Fibroblast of pulmonary artery (primary cell): Measurements from ENCODE around the gene GCLC.

Source experiments
- DNase-seq: peaks from one replicate; pipeline ENCODE4 v3.0.0-alpha.2; 2010; ENCODE audit warnings: low read depth
- H3K4me3 ChIP-seq: replicated peaks from 2 replicates; pipeline ENCODE4 v1.5.1; 2011; ENCODE audit warnings: low read depth, mild to moderate bottlenecking, control low read depth, low read length, moderate library complexity
- TF ChIP-seq, protein P1 (sequence below): IDR thresholded peaks from 2 replicates; pipeline ENCODE4 v1.5.1; 2011; ENCODE audit warnings: mild to moderate bottlenecking, control low read depth, low read length, inconsistent platforms; ENCODE audit errors: missing control alignments

GCLC gene

DNA sequence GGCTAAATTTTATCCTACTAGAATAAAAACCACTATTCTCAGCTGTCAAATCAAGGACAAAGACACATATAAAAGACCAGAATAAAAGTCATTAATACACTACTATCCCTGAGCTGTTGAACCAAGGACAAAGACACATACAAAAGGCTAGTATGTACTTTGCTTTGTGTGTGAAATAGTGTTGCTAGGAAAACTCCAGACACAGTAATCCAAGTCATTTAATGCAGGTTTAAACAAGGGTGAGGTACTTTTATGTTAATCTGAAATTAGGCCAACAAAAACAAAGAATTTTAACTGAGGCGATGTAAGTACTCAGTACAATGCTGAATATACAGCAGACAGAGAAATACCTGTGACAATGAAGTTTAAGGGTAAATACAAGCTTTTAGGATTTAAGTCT is 18.9 kb downstream of the GCLC start:
- no peak for DNase-seq
- no peak overlapping the region for H3K4me3 ChIP-seq
- TF ChIP-seq, protein P1, sequence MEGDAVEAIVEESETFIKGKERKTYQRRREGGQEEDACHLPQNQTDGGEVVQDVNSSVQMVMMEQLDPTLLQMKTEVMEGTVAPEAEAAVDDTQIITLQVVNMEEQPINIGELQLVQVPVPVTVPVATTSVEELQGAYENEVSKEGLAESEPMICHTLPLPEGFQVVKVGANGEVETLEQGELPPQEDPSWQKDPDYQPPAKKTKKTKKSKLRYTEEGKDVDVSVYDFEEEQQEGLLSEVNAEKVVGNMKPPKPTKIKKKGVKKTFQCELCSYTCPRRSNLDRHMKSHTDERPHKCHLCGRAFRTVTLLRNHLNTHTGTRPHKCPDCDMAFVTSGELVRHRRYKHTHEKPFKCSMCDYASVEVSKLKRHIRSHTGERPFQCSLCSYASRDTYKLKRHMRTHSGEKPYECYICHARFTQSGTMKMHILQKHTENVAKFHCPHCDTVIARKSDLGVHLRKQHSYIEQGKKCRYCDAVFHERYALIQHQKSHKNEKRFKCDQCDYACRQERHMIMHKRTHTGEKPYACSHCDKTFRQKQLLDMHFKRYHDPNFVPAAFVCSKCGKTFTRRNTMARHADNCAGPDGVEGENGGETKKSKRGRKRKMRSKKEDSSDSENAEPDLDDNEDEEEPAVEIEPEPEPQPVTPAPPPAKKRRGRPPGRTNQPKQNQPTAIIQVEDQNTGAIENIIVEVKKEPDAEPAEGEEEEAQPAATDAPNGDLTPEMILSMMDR: no peak

DNA sequence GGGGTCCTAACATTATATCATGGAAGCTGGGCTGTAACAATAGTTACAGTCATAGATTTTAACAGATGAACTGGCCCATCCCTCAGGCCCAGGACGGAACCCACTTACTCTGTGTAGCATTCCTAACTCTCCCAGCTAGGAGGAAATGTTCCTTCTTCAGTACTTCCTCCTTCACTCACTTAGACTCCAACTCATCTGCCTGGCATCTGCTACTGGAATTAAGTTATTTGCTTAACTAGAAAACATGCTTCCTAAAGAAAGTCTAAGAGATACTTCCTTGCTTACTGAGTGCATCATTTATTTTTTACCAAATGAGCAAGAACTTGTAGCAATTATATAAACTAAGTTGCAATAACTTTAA is 20.5 kb downstream of the GCLC start:
- no peak overlapping the region for H3K4me3 ChIP-seq
- DNase-seq: peak; percentile 52
- TF ChIP-seq, protein P1: no peak

DNA sequence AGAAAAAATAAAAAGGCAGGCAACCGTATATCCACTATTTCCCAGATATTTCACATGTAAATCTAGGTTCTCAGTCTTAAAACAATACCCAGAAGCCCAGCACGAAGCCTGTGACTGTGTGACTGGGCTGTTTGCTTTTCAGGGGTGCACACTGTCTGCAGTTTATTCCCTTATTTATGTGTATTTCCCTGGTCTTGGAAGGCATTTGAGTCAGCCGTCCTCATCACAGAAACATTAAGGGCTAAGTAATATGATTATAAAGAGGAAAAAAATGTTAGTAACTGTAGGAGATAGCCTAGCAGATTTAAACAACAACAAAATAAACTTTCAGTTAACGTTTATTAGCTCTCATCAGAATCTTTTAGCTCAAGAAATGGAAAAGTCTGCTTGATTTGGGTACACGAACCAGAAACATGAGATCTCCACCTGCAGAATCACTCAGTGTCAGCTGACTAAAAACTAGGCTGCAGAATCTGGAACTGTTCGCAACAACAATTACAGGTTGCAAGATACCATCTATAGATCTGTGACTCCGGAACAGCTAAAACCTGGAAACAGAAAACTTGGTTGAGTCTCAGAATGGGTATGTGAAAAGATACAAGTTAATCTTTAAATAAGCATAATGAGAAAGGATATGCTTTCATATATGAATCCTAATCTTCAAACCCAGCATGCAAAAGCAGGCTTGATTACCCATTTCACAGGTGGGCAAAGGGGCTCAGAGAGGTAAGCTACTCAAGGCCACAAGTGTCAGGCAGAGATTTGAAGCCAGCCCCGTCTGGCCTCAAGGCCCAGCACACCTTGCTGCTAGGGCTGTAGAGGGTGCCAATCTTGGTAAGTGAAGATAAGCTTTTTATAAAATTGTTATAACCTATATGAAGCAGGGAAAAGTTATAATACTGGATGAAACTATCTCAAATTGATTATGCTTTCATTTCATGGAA is 21.1 kb downstream of the GCLC start:
- DNase-seq: no peak
- TF ChIP-seq, protein P1: no peak
- no peak overlapping the region for H3K4me3 ChIP-seq

DNA sequence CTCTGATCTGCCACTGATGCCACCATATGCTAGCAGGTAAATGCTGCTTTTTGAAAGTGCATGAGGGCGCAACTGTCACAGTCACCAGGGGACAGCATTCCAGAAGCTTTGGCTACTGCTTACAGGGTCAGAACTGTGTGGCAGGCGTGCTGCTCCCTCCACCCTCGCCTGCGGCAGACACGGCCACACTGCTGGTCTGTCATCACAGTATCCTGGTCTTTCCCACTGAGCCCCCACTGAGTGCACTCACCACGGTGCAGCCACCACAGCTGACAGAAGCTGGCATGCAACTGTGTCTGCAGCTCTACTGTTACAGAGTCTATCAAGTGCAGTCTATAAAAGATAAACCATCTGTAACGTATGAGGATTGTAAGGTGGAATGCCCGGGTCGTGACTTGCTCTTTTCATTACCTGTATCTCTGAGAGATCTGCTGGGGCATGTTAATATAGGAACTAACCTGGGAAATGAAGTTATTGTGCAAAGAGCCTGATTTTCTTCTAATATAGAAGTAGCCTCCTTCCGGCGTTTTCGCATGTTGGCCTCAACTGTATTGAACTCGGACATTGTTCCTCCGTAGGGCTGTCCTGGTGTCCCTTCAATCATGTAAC is 24.5 kb downstream of the GCLC start:
- no peak for DNase-seq
- TF ChIP-seq, protein P1: no peak
- no peak overlapping the region for H3K4me3 ChIP-seq

DNA sequence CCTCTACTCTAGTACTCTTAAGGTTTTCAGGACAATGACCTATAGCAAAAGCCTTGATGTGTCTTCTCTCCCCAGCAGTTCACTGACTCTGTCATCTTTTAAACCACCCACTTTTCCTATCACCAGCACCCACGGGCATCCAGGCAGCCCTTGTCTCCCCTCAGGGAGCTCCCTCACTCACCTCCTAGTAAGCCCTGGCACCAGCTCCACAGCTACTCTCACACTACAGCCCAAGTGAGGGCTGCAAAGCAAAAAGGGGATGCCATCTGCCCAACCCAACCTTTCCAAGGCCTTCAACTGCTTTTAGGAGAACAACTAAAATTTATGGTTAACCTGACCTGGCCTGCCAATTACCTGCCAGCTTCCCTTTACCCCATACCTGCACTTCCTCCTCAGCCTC is 26.0 kb downstream of the GCLC start:
- no peak for DNase-seq
- no peak overlapping the region for H3K4me3 ChIP-seq
- TF ChIP-seq, protein P1: no peak

DNA sequence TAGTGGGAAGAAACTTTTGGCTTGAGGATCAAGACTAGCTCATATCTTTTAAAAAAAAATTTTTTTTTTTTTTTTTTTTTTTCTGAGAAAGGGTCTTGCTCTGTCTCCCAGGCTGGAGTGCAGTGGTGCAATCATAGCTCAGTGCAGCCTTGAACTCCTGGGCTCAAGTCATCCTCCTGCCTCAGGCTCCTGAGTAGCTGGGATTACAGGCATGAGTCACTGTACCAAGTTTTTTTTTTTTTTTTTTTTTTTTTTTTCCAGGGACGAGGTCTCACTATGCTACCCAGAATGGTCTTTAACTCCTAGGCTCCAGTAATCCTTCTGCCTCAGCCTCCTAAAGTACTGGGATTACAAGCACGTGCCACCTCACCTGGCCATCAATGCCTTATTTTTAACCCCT is 27.9 kb downstream of the GCLC start:
- TF ChIP-seq, protein P1: no peak
- no peak overlapping the region for H3K4me3 ChIP-seq
- peak; percentile 12 for DNase-seq
